IMR-90 (cell line): ENCODE results near the gene CLIC5. TPM values are rescaled to one million over a fixed set of nuclear protein-coding genes. Genes with fewer than 3 reads are reported as not detected.

ENCODE experiments used
- ATAC-seq: fragments of 200-7000 bp; cut with Tn5 transposase; 2 replicates; pipeline ENCODE4 v1.9.1; 2020; ENCODE audit warnings: low read depth, mild to moderate bottlenecking, moderate library complexity
- BruUV-seq: library from RNA; stranded (reverse); fragments of 400-500 nt; replicated peaks from 2 replicates; lab custom pipeline; 2021; lab: Mats Ljungman, UMichigan
- CTCF ChIA-PET: fragments of 300-600 bp; formaldehyde crosslinking; extraction: SDS; loops from one replicate; lab custom pipeline; 2021; ENCODE audit warnings: antibody characterized with exemption; lab: Yijun Ruan, JAX
- POLR2A ChIA-PET: fragments of 300-600 bp; sonication (Branson Sonifier 250); formaldehyde crosslinking; loops from one replicate; lab custom pipeline; 2022; ENCODE audit warnings: antibody characterized with exemption; ENCODE audit not compliant: unreplicated experiment; lab: Charles Lee
- DNase-seq: peaks from one replicate; pipeline ENCODE4 v3.0.0; 2013
- H2AFZ ChIP-seq: replicated peaks from 2 replicates; pipeline ENCODE3; 2013; ENCODE audit warnings: low read length, mild to moderate bottlenecking; ENCODE audit not compliant: poor library complexity
- H2AK5ac ChIP-seq: 2 replicates; pipeline ENCODE4 v1.6.1; 2013; ENCODE audit warnings: low read depth, low read length, inconsistent platforms
- H2AK9ac ChIP-seq: replicated peaks from 2 replicates; pipeline ENCODE3; 2013; ENCODE audit warnings: mild to moderate bottlenecking, low read depth, low read length, moderate library complexity; ENCODE audit not compliant: poor library complexity
- H2BK120ac ChIP-seq: 2 replicates; pipeline ENCODE4 v1.6.1; 2013; ENCODE audit warnings: low read depth, low read length, inconsistent platforms
- H2BK15ac ChIP-seq: 3 replicates; pipeline ENCODE4 v1.6.1; 2013; ENCODE audit warnings: low read depth, low read length, inconsistent platforms
- H2BK20ac ChIP-seq: 2 replicates; pipeline ENCODE4 v1.6.1; 2013; ENCODE audit warnings: low read depth, mild to moderate bottlenecking, inconsistent platforms, low read length, moderate library complexity
- H2BK5ac ChIP-seq: 2 replicates; pipeline ENCODE4 v1.6.1; 2013; ENCODE audit warnings: mild to moderate bottlenecking, low read depth, low read length, inconsistent platforms; ENCODE audit not compliant: poor library complexity, severe bottlenecking
- H3K14ac ChIP-seq: replicated peaks from 2 replicates; pipeline ENCODE4 v1.6.1; 2013; ENCODE audit warnings: low read depth, low read length, inconsistent platforms
- H3K18ac ChIP-seq: 2 replicates; pipeline ENCODE4 v1.6.1; 2013; ENCODE audit warnings: low read depth, low read length, control low read depth
- H3K23ac ChIP-seq: 2 replicates; pipeline ENCODE4 v1.6.1; 2013; ENCODE audit warnings: low read depth, low read length, inconsistent platforms
- H3K27ac ChIP-seq: 2 replicates; pipeline ENCODE4 v1.5.1; 2013; ENCODE audit warnings: mild to moderate bottlenecking, control low read depth, low read length; ENCODE audit not compliant: insufficient read depth
- H3K27me3 ChIP-seq: 2 replicates; pipeline ENCODE4 v1.6.1; 2013; ENCODE audit warnings: low read length; ENCODE audit not compliant: control insufficient read depth, insufficient read depth
- H3K36me3 ChIP-seq: 2 replicates; pipeline ENCODE4 v1.6.1; 2013; ENCODE audit warnings: low read length, mixed read lengths; ENCODE audit not compliant: control insufficient read depth, insufficient read depth
- H3K4ac ChIP-seq: 2 replicates; pipeline ENCODE4 v1.6.1; 2013; ENCODE audit warnings: low read depth, low read length, inconsistent platforms
- H3K4me1 ChIP-seq: 2 replicates; pipeline ENCODE4 v1.6.1; 2013; ENCODE audit warnings: low read length, mixed read lengths; ENCODE audit not compliant: control insufficient read depth, insufficient read depth
- H3K4me2 ChIP-seq: 2 replicates; pipeline ENCODE4 v1.6.1; 2013; ENCODE audit warnings: low read depth, mild to moderate bottlenecking, control low read depth, low read length, moderate library complexity
- H3K4me3 ChIP-seq: 2 replicates; pipeline ENCODE4 v1.5.1; 2013; ENCODE audit warnings: low read depth, mild to moderate bottlenecking, control low read depth, low read length, moderate library complexity; ENCODE audit not compliant: insufficient read depth
- H3K56ac ChIP-seq: 2 replicates; pipeline ENCODE4 v1.6.1; 2013; ENCODE audit warnings: low read length, inconsistent platforms; ENCODE audit not compliant: insufficient read depth; ENCODE audit errors: extremely low read depth
- H3K79me1 ChIP-seq, 2 experiments: 2 replicates each; pipeline ENCODE4 v1.6.1; 2013; ENCODE audit warnings: low read length in 2 of 2, inconsistent platforms in 1 of 2, low read depth in 1 of 2
- H3K9ac ChIP-seq: 2 replicates; pipeline ENCODE4 v1.6.1; 2013; ENCODE audit warnings: low read depth, low read length, control low read depth
- H3K9me1 ChIP-seq: 2 replicates; pipeline ENCODE4 v1.6.1; 2013; ENCODE audit warnings: low read length, inconsistent platforms; ENCODE audit not compliant: insufficient read depth
- H3K9me3 ChIP-seq: 2 replicates; pipeline ENCODE4 v1.6.1; 2013; ENCODE audit warnings: low read length; ENCODE audit not compliant: control insufficient read depth, insufficient read depth
- H4K20me1 ChIP-seq: 2 replicates; pipeline ENCODE4 v1.6.1; 2013; ENCODE audit warnings: low read length, inconsistent platforms; ENCODE audit not compliant: insufficient read depth
- H4K5ac ChIP-seq: 2 replicates; pipeline ENCODE4 v1.6.1; 2013; ENCODE audit warnings: mild to moderate bottlenecking, low read depth, low read length, control low read depth
- H4K8ac ChIP-seq, 2 experiments: 2 replicates each; pipeline ENCODE4 v1.6.1; 2013; ENCODE audit warnings: low read depth in 2 of 2, low read length in 2 of 2, control low read depth in 1 of 2, inconsistent platforms in 1 of 2
- H4K91ac ChIP-seq: 2 replicates; pipeline ENCODE4 v1.6.1; 2013; ENCODE audit warnings: low read depth, low read length, inconsistent platforms; ENCODE audit not compliant: insufficient read depth
- BHLHE40 ChIP-seq: fragments of 150-350 bp; IDR thresholded peaks from 2 replicates; pipeline ENCODE4 v1.6.1; 2016; ENCODE audit warnings: mild to moderate bottlenecking, low read depth, low read length
- CHD1 ChIP-seq: IDR thresholded peaks from 2 replicates; pipeline ENCODE4 v1.6.1; 2012; ENCODE audit warnings: low read depth, low read length, improper control_type of control experiment
- FOS ChIP-seq: fragments of 150-350 bp; IDR thresholded peaks from 2 replicates; pipeline ENCODE4 v1.6.1; 2016; ENCODE audit warnings: low read depth, low read length
- MAFK ChIP-seq: IDR thresholded peaks from 2 replicates; pipeline ENCODE4 v1.6.1; 2012; ENCODE audit warnings: low read depth, low read length, improper control_type of control experiment
- NFE2L2 ChIP-seq: fragments of 150-350 bp; IDR thresholded peaks from 2 replicates; pipeline ENCODE4 v1.6.1; 2016; ENCODE audit warnings: low read depth, mild to moderate bottlenecking, low read length
- RAD21 ChIP-seq: IDR thresholded peaks from 2 replicates; pipeline ENCODE4 v1.6.1; 2012; ENCODE audit warnings: low read length, improper control_type of control experiment
- RCOR1 ChIP-seq: IDR thresholded peaks from 2 replicates; pipeline ENCODE4 v1.6.1; 2012; ENCODE audit warnings: mild to moderate bottlenecking, low read length, improper control_type of control experiment; ENCODE audit not compliant: insufficient replicate concordance
- RFX5 ChIP-seq: IDR thresholded peaks from 2 replicates; pipeline ENCODE4 v1.8.0; 2012; ENCODE audit warnings: low read depth, mild to moderate bottlenecking, low read length, moderate library complexity
- SMC3 ChIP-seq: fragments of 150-350 bp; IDR thresholded peaks from 2 replicates; pipeline ENCODE4 v1.6.1; 2016; ENCODE audit warnings: low read depth, mild to moderate bottlenecking, antibody characterized with exemption, low read length, moderate library complexity
- dilution Hi-C: fragments of 300-500 bp; cut with HindIII; formaldehyde crosslinking; loops from one replicate; pipeline ENCODE4 v1.14.3; 2018; ENCODE audit warnings: low sequenced_read_pairs; ENCODE audit not compliant: unreplicated experiment
- in situ Hi-C: fragments of 300-500 bp; cut with MboI; formaldehyde crosslinking; loops from 3 replicates; pipeline ENCODE4 v1.14.3; 2019; ENCODE audit warnings: low sequenced_read_pairs, inconsistent platforms, mixed read lengths
- intact Hi-C: fragments of 100-400 bp; cut with micrococcal nuclease; formaldehyde crosslinking; loops from 2 replicates; pipeline ENCODE4 v1.10.0; 2022
- polyA plus RNA-seq, 3 experiments: library from polyadenylated mRNA; depleted of rRNA; stranded (reverse); fragments of >200 nt; gene quantifications; 2 replicates each; pipeline ENCODE4 v1.2.3, GENCODE V29; 2012; ENCODE audit warnings: low replicate concordance in 1 of 3
- total RNA-seq: library from RNA; depleted of rRNA; stranded (reverse); fragments of >200 nt; gene quantifications from 2 replicates; pipeline ENCODE4 v1.2.3, GENCODE V29; 2012
- TF ChIP-seq, protein P1 (sequence below): fragments of 150-350 bp; IDR thresholded peaks from 2 replicates; pipeline ENCODE4 v1.6.1; 2017; ENCODE audit warnings: mild to moderate bottlenecking, antibody characterized with exemption, low read length, low read depth

CLIC5 gene
- total and polyA plus RNA-seq, 2 of the 4 experiments (the other 2 are of a cell fraction): not detected

DNA sequence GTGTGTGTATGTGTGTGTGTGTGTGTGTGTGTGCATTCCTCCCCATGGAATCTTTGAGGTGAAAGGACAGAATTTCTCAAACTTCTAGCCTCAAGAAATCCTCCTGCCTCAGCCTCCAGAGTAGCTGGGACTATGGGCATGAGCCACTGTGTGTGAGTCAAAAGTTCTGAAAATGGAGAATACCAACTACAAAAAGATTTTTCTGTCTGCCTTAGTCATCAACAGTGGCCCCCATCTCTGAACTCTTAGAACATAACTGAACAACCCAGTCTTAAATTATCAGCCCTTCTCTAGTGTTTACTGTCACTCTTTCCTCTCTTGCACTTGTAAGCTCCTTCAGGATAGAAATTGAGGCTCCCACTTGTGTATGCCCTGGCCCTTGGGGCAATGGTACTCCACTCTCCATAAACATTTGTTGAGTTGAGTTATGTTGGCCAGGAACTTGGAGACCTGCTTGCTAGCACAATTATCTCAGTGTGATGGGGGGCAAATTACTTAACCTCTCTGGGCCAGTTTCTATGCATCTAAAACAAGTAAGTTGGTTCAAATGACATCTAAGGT, 35.3 kb upstream of the CLIC5 start:
- no TSS peak for BruUV-seq

More for the DNA sequence above, 35.3 kb upstream of the CLIC5 start:
- Histone ChIP-seq H3K27ac (no peak overlapping the region), H4K91ac (no peak overlapping the region), H3K4me2 (no peak overlapping the region), H3K4me3 (no peak overlapping the region), H3K9ac (no peak overlapping the region), H3K9me1 (no peaks in the 10 kb centered on the region), H3K9me3 (no peaks in the 10 kb centered on the region), H3K4me1 (no peaks in the 10 kb centered on the region), H4K20me1 (no peaks in the 10 kb centered on the region), H4K8ac (no peak overlapping the region), H3K4ac (no peak overlapping the region), H2AK5ac (no peak overlapping the region), H3K56ac (no peak overlapping the region), H2AK9ac (no peak overlapping the region), H2BK15ac (no peak overlapping the region), H3K36me3 (no peaks in the 10 kb centered on the region), H3K14ac (no peak overlapping the region), H3K27me3 (no peaks in the 10 kb centered on the region), H2BK20ac (no peak overlapping the region), H2AFZ (no peak overlapping the region), H3K18ac (no peak overlapping the region), H3K79me1 (no peaks in the 10 kb centered on the region), H3K23ac (no peak overlapping the region), H2BK120ac (no peak overlapping the region), H4K5ac (no peak overlapping the region), H2BK5ac (no peak overlapping the region)
- intact Hi-C loops (no loop called here), dilution Hi-C loops (no loop called here), in situ Hi-C loops (no loop called here)
- ATAC-seq (no peak), DNase-seq (no peak)
- TF ChIP-seq BHLHE40 (no peak), CHD1 (no peak), RCOR1 (no peak), RAD21 (no peak), RFX5 (no peak), SMC3 (no peak), FOS (no peak), NFE2L2 (no peak), MAFK (no peak)
- TF ChIP-seq, protein P1, sequence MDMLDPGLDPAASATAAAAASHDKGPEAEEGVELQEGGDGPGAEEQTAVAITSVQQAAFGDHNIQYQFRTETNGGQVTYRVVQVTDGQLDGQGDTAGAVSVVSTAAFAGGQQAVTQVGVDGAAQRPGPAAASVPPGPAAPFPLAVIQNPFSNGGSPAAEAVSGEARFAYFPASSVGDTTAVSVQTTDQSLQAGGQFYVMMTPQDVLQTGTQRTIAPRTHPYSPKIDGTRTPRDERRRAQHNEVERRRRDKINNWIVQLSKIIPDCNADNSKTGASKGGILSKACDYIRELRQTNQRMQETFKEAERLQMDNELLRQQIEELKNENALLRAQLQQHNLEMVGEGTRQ: no peak
- POLR2A ChIA-PET: no interaction called here
- CTCF ChIA-PET: no interaction called here
